CD4-positive, alpha-beta T cell treated with Interleukin-6 at 100 ng/mL for 8 hours (primary cell): ENCODE data around the gene WDR43.

Source experiments
- DNase-seq: peaks from one replicate; pipeline ENCODE4 v3.0.0-alpha.2; 2020; ENCODE audit warnings: mixed read lengths, low spot score

Gene WDR43

GRCh38 chr2:28894470-28895188 is at the start of gene WDR43:
WDR43 (plus strand) TSS chr2:28894667; CDS start chr2:28894699, 32 bp downstream.
- DNase-seq: peak; percentile 98

- no peak for DNase-seq
Measured at GRCh38 chr2:28855193-28855592, 39.3 kb upstream of the WDR43 start.

GRCh38 chr2:28855977-28856376 is 38.5 kb upstream of the WDR43 start:
- no peak for DNase-seq

GRCh38 chr2:28868611-28869010 is 25.9 kb upstream of the WDR43 start:
- DNase-seq: no peak

GRCh38 chr2:28869494-28870145 is 24.8 kb upstream of the WDR43 start:
- DNase-seq: no peak

GRCh38 chr2:28870146-28870891 is 24.1 kb upstream of the WDR43 start, which contains the start of gene TRMT61B:
TRMT61B (minus strand) TSS chr2:28870309; CDS start chr2:28870277, 32 bp downstream.
- peak; percentile 94 for DNase-seq

GRCh38 chr2:28871620-28872019 is 22.8 kb upstream of the WDR43 start:
- DNase-seq: no peak

- DNase-seq: no peak
Measured at GRCh38 chr2:28880193-28880592, 14.3 kb upstream of the WDR43 start.

GRCh38 chr2:28893488-28893887 is 979 bp upstream of the WDR43 start:
- no peak for DNase-seq

- DNase-seq: peak; percentile 5
Measured at GRCh38 chr2:28895189-28895893, 874 bp downstream of the WDR43 start.

- DNase-seq: no peak
Measured at GRCh38 chr2:28896906-28897305, 2.4 kb downstream of the WDR43 start.

GRCh38 chr2:28898048-28898447 is 3.6 kb downstream of the WDR43 start:
- DNase-seq: no peak

- no peak for DNase-seq
Measured at GRCh38 chr2:28901202-28901601, 6.7 kb downstream of the WDR43 start.

- no peak for DNase-seq
Measured at GRCh38 chr2:28901841-28902240, 7.4 kb downstream of the WDR43 start.

- no peak for DNase-seq
Measured at GRCh38 chr2:28902584-28902983, 8.1 kb downstream of the WDR43 start.

GRCh38 chr2:28904295-28904694 is 9.8 kb downstream of the WDR43 start:
- no peak for DNase-seq

- no peak for DNase-seq
Measured at GRCh38 chr2:28904802-28905457, 10.5 kb downstream of the WDR43 start.

GRCh38 chr2:28905533-28905932 is 11.1 kb downstream of the WDR43 start:
- DNase-seq: no peak

GRCh38 chr2:28906376-28906775 is 11.9 kb downstream of the WDR43 start:
- DNase-seq: no peak

- DNase-seq: no peak
Measured at GRCh38 chr2:28906821-28907220, 12.4 kb downstream of the WDR43 start.

- no peak for DNase-seq
Measured at GRCh38 chr2:28908172-28908571, 13.7 kb downstream of the WDR43 start.
